NCI-H460 (cell line): ENCODE measurements around the gene UBE2J1. TPM values are rescaled to one million over a fixed set of nuclear protein-coding genes. Genes with fewer than 3 reads are reported as not detected.
A peak's percentile ranks its signal among the peaks of the same experiment; 100 is the strongest.
"Not testable (repeated sequence)": the region's sequence is repeated elsewhere in the genome, so short reads cannot be mapped to it uniquely, and the experiment has no call there.

Experiments
- DNase-seq: peaks from one replicate; pipeline ENCODE4 v3.0.0-alpha.2; 2016; ENCODE audit warnings: low read depth; ENCODE audit errors: extremely low read depth
- total RNA-seq: library from RNA; depleted of rRNA; stranded (reverse); fragments of >200 nt; shearing (Covaris generic); gene quantifications from 2 replicates; pipeline ENCODE4 v1.2.3, GENCODE V29; 2014

Gene UBE2J1
- total RNA-seq, 1 experiment from 2014 or later, result 30.3 TPM

- DNase-seq, result no peak
Measured at GRCh38 chr6:89323511-89323971, 29.0 kb downstream of the UBE2J1 start.

DNA sequence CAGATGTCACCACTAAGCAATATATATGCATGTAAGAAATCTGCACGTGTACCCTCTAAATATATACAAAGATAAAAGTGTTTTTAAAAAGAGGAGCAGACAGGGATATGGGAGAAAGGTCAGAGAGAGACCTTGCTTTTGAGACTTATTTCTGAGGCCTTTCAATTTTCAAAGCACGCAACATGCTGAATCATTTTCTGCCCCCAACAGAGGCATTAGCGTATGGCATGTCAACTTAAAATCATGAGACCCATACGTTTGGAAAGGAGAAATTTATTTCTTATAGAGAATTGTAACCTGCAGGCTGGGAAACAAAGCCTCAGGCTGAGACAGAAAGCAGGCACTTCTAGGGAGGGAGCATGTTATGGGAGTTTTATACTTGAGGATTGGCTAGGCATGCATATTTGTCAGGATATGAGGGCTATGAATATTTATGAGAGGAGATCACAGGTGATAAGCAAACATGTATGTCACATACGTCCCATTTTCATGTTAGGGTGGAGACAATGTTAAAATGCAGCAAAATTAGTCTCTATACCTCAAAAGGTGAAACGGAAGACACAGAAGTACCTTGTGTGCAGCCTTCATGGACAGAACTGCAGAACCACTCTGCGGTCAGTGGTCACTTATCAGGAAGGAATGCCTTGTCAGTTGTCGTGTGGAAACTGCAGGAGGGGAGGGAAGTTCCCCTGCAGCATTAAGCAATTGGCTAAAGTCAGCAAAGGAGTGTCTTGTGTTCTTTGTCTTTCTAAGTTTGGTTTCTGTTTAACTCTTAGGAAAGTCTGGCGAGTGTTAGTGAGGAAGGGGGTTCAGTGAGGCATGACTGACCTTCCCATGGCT is 31.2 kb downstream of the UBE2J1 start:
- no peak for DNase-seq

DNA sequence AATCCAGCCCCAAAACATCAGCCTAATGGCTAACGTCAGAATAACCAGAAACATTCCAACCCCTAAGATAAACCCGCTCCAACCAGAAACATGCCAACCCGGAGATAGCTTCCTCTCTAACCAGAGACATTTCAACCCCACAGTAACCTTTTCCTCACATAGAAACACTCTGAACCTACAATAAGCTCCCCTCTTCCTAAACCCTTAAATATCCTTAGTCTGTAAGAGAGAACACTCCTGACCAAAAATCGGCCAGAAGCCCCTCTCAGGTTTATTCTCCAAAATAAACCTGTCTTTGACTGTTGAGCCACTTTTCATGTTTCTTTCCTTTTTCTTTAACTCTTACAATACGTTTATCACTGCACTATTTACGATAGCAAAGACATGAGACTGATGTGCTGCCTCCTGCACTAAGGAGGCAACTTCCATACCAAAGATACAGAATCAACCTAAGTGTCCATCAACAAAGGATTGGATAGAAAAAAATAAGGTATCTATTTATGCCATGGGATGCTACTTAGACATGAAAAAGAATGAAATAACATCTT is 32.4 kb downstream of the UBE2J1 start:
- no peak for DNase-seq

DNA sequence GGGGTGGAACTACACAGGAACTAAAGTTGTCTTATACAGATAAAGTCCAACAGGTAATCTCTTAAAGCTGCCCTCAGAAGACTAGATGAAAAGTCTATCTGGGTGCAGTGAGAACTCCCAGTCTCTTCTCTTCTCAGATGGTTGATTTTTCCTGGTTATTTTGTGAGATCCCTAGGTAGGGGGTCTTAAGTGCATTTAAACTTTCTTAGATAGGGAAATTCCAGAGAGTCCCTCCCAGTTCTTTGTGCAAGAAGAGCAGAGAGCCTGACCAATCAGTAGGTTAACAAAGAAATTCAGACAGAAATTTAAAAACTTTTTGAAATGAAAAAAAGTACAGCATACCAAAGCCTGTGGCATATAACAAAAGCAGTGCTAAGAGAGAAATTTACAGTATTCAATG is 35.5 kb downstream of the UBE2J1 start:
- DNase-seq, result no peak

- no peak for DNase-seq
Measured at GRCh38 chr6:89315249-89315885, 37.2 kb downstream of the UBE2J1 start, which contains the start of gene GABRR2. TSS of gene GABRR2 (minus strand) at chr6:89315299. CDS start at chr6:89315165, 134 bp downstream.

- no peak for DNase-seq
Measured at GRCh38 chr6:89314692-89315091, 37.8 kb downstream of the UBE2J1 start.

DNA sequence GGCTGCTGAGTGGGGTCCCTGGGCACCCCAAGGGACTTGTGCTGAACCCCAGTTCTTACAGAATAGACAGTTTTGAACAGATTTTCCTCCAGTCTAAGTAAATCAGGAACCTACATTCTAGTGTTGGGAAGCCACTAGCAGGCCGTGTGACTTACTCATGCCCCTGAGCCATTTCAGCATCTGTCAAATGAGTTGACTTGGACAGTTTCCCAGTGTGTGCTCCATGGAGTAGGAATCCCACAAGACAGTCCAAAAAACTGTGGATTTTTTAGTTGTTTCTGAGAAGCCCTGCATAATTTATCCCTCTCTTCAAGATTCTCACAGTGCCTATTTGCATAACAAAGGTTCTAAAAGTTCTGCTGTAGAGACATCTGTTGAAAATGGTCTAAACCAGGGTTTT is 39.5 kb downstream of the UBE2J1 start:
- no peak for DNase-seq

- no peak for DNase-seq
Measured at GRCh38 chr6:89311853-89312531, 40.5 kb downstream of the UBE2J1 start.

DNA sequence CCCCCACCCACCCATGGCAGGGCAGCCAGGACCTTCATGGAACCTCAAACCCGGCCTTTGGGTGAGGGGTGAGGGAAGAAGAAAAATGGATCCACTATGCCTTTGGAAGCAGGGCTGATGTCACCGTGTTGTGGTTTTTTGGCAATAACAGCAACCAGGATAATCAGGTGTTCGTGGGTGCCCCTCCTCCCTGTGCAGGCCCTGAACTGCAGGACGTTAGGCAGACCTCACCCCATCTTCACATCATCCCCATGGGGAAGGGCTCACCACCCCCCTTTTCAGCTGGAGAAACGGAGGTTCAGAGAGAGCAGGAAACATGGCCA is 41.0 kb downstream of the UBE2J1 start:
- DNase-seq, result no peak

- DNase-seq, result no peak
Measured at GRCh38 chr6:89310929-89311328, 41.6 kb downstream of the UBE2J1 start.

GRCh38 chr6:89308525-89309395 is 43.8 kb downstream of the UBE2J1 start:
- no peak for DNase-seq

DNA sequence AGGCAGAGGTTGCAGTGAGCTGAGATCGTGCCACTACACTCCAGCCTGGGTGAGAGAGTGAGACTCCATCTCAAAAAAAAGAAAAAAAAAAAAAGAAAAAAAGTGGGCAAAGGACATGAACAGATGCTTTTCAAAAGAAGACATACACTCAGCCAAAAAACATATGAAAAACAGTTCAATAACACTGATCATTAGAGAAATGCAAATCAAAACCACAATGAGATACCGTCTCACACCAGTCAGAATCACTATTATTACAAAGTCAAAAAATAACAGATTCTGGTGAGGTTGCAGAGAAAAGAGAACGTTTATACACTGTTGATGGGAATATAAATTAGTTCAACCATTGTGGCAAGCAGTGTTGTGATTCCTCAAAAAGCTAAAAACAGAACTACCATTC is 48.0 kb downstream of the UBE2J1 start:
- DNase-seq, result not testable (repeated sequence)

GRCh38 chr6:89302936-89303335 is 49.6 kb downstream of the UBE2J1 start:
- DNase-seq, result no peak

- DNase-seq, result no peak
Measured at GRCh38 chr6:89302195-89302770, 50.2 kb downstream of the UBE2J1 start.

- no peak for DNase-seq
Measured at GRCh38 chr6:89301586-89302194, 50.8 kb downstream of the UBE2J1 start.

DNA sequence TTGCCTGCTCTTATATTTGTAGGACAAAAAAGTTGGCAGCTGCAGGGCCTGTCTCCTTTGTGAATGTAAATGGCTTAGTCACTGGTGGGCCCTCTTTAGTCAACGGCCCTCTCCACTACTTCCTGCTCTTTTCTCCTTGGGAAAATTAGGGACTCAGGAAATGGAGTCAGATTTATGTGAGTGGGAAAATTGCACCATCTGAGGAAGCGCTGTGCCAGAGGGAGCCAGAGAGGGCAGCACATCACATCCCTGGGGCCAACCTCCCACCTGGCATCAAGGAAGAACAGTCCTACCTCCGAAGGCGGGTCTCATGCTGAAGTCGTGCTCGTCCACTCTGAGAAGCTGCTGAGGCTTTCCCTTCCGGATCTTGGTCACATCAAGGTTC is 53.1 kb downstream of the UBE2J1 start:
- DNase-seq, result no peak

- DNase-seq, result peak; percentile 65
Measured at GRCh38 chr6:89298680-89299465, 53.6 kb downstream of the UBE2J1 start.

DNA sequence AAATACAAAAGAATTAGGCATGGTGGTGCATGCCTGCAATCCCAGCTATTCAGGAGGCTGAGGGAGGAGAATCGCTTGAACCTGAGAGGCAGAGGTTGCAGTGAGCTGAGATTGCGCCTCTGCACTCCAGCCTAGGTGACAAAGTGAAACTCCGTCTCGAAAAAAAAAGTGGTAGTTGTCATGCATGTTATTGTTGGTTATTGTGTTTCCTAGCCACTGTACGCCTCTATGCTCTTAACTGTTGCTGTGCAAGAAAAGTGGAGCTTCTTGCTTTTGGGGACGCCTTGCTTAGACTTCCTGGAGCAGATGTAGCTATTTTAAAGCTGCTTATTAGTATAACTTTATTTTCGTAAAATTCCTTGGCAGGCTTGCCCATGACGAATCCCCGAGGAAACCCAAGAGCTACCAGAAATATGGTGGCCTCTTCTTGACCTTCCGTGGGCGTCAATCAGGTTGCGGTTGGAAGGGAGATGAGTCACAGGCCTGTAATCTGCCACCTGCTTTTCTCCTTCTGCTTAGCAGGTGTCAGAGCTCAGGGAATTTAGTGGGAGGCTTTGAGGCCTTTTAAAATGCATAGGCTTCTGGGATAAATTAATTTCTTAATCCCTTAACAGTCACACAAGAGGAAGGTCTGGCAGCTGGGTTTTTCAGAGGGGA is 54.7 kb downstream of the UBE2J1 start:
- peak; percentile 66 for DNase-seq
